GM12864 (cell line): ENCODE results near the gene YLPM1.

Source experiments
- DNase-seq: peaks from one replicate; pipeline ENCODE4 v3.0.0-alpha.2; 2011; ENCODE audit warnings: low read depth
- H3K4me3 ChIP-seq: 2 replicates; pipeline ENCODE4 v1.5.1; 2011; ENCODE audit warnings: mild to moderate bottlenecking, low read depth, low read length, control low read depth
- CTCF ChIP-seq: IDR thresholded peaks from 2 replicates; pipeline ENCODE4 v1.5.1; 2011; ENCODE audit warnings: low read depth, mild to moderate bottlenecking, moderate library complexity, low read length, control low read depth, inconsistent platforms; ENCODE audit errors: missing control alignments

The YLPM1 gene

GRCh38 chr14:74867673-74868072 is 104.6 kb downstream of the YLPM1 start:
- no peak for TF ChIP-seq CTCF
- H3K4me3 ChIP-seq = no peak overlapping the region
- no peak for DNase-seq

GRCh38 chr14:74868739-74869138 is 105.6 kb downstream of the YLPM1 start:
- no peak overlapping the region for H3K4me3 ChIP-seq
- no peak for DNase-seq
- no peak for TF ChIP-seq CTCF

- no peak for DNase-seq
- H3K4me3 ChIP-seq = no peak overlapping the region
- no peak for TF ChIP-seq CTCF
These were observed 108.7 kb downstream of the YLPM1 start for GRCh38 chr14:74871819-74872218.

- no peak overlapping the region for H3K4me3 ChIP-seq
- DNase-seq = no peak
- TF ChIP-seq CTCF = no peak
These were observed 112.1 kb downstream of the YLPM1 start for GRCh38 chr14:74875204-74875603.

- no peak for DNase-seq
- no peak for TF ChIP-seq CTCF
- no peak within 1 kb of the TSS; the same call in 1 of the 2 replicates for H3K4me3 ChIP-seq
These were observed 113.1 kb downstream of the YLPM1 start, which contains the start of gene PROX2 for GRCh38 chr14:74875941-74876913. PROX2 (minus strand) TSS chr14:74876145; CDS start chr14:74863834, 12,311 bp downstream.

- no peak for DNase-seq
- H3K4me3 ChIP-seq = no peak overlapping the region
- no peak for TF ChIP-seq CTCF
These were observed 116.5 kb downstream of the YLPM1 start for GRCh38 chr14:74879427-74880182.
